GM21447 (cell line): ENCODE results near the gene DCUN1D2.

ENCODE experiments used
- ATAC-seq: cut with Tn5 transposase; IDR thresholded peaks from one replicate; pipeline ENCODE4 v1.9.1; 2021; ENCODE audit not compliant: unreplicated experiment

DCUN1D2 gene

DNA sequence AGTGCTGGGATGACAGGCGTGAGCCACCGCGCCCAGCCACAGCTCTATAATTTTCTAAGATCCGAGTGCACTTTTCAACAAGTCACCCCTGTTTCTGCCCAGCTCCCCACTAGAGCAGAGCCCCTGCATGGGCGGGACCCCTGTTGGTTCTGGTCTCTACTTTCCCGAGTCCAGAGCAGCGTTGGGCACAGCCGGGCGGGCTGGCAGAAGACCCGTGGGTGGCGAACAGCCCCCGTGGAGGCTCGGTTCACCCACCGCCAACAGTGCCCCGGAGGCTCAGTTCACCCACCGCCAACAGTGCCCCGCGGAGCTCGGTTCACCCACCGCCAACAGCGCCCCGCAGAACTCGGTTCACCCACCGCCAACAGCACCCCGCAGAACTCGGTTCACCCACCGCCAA is 78.1 kb downstream of the DCUN1D2 start:
- ATAC-seq = no peak

DNA sequence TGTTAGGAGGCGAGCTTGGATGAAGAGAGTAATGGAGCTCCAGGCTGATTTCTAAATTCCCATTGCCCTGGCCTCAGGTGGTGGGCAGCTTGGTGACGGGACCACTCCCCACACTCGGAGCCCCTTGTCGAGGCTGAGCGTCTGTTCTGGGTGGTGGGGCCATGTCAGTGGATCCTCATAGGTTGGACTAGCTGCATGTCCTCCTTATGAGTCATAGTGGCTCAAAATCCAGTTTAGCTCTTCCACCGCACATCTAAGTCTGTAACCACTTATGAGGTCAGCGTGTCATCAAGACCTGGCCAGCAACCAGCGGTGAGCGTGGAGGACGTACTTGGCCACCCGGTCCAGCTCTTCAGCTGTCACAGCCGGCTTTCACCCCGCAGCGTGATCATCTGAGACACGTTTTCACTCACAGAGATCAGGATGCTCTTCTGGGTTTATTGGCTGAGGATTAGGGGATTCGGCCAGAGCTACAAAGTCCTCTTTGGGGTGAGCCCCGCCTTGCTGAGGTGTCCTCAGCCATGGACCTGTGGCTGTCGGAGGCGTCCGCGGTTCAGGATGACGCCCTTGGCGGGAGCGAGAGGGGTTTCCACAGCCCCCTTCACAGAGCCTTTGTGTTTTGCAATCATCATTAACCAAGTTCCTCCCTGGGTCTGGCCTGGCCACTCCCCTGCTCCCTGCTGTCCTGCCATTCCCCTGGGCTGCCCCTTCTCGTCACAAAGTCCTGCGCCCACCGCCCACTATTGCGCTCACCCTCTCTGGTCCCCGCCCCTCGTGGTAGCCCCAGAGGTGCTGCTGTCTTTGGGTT is 79.1 kb downstream of the DCUN1D2 start:
- ATAC-seq = no peak

DNA sequence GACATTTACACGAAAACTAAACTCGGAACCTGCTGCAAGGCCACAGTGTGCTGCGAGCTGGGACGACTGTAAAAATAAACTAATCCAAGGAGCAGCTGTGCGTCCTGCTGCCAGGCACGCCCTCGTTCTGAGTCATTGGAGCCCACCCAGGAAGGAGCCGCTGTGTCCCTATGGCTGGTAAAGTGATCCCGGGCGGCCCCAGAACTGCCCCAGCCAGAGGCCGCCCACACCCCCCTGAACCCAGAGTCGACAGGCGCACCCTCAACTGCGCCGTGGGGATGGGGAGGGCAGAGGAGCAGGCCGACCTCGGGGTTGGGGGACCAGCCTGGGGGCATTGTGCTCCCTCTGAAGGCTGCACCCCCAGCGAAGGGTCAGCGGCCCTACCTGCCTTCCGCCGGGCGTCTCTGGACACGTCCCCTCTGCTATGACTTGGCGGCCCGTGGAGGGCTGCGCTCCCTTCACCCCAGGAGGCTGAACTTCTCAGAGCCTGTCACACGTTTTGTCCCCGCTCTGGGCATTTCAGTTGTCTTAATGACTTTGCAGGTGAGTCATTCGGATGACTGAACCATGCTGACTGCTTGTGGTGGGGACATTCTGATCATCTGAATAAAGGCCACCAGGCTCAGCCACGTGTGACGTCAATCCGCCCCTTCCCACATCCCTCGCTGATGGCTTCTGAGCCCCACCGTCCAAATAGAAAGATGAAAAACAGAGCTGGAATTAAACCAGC is 79.9 kb downstream of the DCUN1D2 start:
- ATAC-seq = no peak

DNA sequence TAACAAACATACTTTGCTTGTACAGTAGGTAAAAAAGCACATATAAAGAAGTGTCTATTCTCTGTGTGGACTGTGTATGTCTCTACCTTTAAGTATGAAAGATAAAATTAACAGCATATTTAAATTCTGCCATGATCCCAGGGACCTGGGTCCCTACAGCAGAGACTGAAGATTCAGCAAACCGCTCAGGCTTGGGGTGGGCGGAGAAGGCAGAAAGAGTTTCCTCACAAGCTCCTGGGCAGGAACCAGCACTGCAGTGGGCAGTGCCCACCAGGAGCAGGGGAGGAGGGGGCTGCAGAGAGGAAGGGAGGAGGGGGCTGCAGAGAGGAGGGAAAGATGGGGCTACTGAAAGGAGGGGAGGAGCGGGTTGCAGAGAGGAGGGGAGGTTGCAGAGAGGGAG is 81.9 kb downstream of the DCUN1D2 start:
- no peak for ATAC-seq

DNA sequence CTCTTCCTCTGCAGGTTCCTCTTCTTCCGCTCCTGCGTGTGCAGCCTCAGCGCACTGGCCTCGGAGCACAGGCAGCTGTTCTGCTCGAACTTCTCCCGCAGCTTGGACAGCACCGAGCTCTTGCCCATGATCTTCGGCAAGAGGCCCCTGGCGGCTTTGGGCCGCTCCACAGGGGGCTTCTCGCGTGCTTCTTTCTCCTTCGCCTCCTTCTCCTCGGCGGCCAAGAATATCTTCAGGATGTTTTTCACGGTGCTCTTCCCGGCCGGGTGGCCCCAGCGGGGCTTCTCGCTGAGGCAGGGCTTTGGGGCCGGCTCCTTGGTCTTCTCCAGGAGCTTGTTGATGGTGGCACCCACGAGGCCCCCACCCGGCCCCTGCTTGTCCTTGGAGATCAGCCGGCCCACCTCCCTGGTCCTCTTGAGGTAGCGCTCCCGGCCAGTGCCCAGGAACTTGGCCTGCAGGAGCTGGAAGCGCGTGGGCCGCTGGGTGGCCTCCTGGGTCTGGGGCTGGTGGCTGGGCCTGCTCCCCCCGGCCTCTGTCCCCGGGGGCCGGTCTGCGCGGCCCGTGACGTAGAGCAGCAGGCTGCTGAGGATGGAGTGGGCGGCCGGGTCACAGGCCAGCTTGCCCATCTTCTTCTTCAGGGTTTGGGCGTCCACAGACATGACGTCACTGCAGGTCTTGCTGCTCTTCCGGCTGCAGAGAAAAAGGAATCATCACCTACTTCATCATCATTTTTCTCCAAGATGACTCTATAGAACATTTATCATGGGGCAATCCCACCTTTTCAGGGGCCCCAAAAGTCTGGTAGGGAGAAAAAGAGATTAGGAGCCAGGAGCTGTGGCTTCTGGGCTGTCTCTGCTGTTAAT is 82.7 kb downstream of the DCUN1D2 start:
- ATAC-seq = no peak

DNA sequence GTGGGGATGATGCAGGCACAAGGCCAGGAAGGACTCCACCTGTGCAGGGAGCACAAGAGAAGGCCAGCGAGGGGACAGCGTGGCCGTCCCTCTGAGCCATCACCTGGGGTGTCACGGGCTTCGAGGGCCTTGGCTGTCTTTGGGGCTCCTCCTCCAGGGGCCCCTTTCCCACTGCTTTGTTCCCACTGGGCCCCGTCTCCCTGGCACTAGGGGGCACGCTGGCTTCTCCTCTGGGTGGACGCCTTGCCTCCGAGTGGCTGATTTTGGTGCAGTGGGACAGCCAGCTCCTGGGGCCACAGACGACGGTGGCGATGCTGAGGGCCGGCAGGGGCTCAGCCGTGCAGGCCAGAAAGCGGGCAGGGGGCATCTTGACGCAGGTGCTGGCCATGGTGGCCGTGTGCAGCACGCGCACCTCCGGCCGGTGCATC is 83.4 kb downstream of the DCUN1D2 start:
- ATAC-seq = no peak

DNA sequence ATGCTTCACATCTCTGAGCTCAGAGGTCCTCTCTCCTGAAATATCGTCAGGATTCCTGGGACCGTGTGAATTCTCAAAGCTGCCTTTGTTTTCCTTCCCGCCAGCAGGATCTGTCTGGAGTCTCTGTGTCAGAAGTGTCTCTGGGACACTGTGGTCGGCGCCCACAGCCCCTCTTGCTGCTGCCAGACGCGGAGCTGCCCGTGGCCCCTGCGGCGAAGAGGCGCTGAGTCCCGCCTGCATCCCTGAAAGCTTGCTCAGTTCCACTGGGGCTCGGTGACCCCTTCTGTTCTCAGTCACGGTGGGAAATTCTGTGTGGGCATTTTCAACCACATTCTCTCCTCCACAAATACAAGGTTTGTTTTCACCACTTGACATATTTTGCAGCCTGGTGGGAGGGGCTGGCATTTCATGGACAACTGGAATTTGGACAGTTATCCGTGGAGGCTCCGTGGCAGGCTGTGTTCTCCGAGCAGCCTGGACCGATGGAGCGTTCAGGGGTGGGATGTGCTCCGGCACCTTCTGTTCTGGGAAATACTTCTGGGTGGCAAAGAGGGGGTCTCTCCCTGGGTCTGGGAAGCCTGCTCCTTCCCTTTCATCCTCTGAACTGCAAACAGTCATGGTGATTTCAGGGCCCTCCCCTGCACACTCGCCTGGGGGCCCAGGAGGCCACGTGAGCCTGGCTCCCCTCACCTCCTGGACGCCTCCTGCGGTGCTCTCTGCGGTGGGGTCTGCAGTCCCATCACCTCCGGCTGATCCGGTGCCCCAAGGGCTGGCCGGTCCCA is 84.0 kb downstream of the DCUN1D2 start:
- ATAC-seq = no peak
